ENCODE results near the gene CXCL8.

Gene CXCL8

GRCh38 chr4:73761856-73762255 lies 21.5 kb downstream of the CXCL8 start:
- Histone ChIP-seq H2AFZ (no peak overlapping the region), H3K9me3 (ENCODE audit: control insufficient read depth, low read length) (no peaks in the 10 kb centered on the region), H3K27me3 (ENCODE audit: control insufficient read depth, insufficient read depth, low read length) (no peaks in the 10 kb centered on the region), H3K9ac (no peak overlapping the region), H3K27ac (no peak overlapping the region), H3K4me2 (ENCODE audit: low read length) (no peak overlapping the region), H3K4me3 (ENCODE audit: low read depth, low read length) (no peak overlapping the region), H3K36me3 (ENCODE audit: control insufficient read depth, insufficient read depth, low read length) (no peaks in the 10 kb centered on the region), H3K79me2 (no peaks in the 10 kb centered on the region), H3K4me1 (no peaks in the 10 kb centered on the region)
- TF ChIP-seq CTCF (IDR thresholded peaks at IDR 0.05): no peak

- no peak overlapping the region for H3K27ac ChIP-seq
Observed at GRCh38 chr4:73762409-73762808, 22.0 kb downstream of the CXCL8 start.

GRCh38 chr4:73763877-73764276 lies 23.5 kb downstream of the CXCL8 start:
- H3K9me3 ChIP-seq (ENCODE audit: control insufficient read depth, low read length): no peaks in the 10 kb centered on the region
- no peaks in the 10 kb centered on the region for H3K4me1 ChIP-seq
- no peaks in the 10 kb centered on the region for H3K36me3 ChIP-seq (ENCODE audit: control insufficient read depth, insufficient read depth, low read length)
- no peak overlapping the region for H3K9ac ChIP-seq
- H3K4me2 ChIP-seq (ENCODE audit: low read length): no peak overlapping the region
- no peak for TF ChIP-seq CTCF (IDR thresholded peaks at IDR 0.05)
- no peak overlapping the region for H2AFZ ChIP-seq
- H3K27me3 ChIP-seq (ENCODE audit: control insufficient read depth, insufficient read depth, low read length): no peaks in the 10 kb centered on the region
- H3K27ac ChIP-seq: no peak overlapping the region
- H3K79me2 ChIP-seq: no peaks in the 10 kb centered on the region
- no peak overlapping the region for H3K4me3 ChIP-seq (ENCODE audit: low read depth, low read length)

More at GRCh38 chr4:73762409-73762808, 22.0 kb downstream of the CXCL8 start:
- Histone ChIP-seq H2AFZ (no peak overlapping the region), H3K27me3 (ENCODE audit: control insufficient read depth, insufficient read depth, low read length) (no peaks in the 10 kb centered on the region), H3K36me3 (ENCODE audit: control insufficient read depth, insufficient read depth, low read length) (no peaks in the 10 kb centered on the region), H3K4me2 (ENCODE audit: low read length) (no peak overlapping the region), H3K9ac (no peak overlapping the region), H3K79me2 (no peaks in the 10 kb centered on the region), H3K4me1 (no peaks in the 10 kb centered on the region), H3K4me3 (ENCODE audit: low read depth, low read length) (no peak overlapping the region), H3K9me3 (ENCODE audit: control insufficient read depth, low read length) (no peaks in the 10 kb centered on the region)
- TF ChIP-seq CTCF (IDR thresholded peaks at IDR 0.05): no peak

- H3K4me3 ChIP-seq (ENCODE audit: low read depth, low read length): no peak overlapping the region
- H3K9me3 ChIP-seq (ENCODE audit: control insufficient read depth, low read length): no peaks in the 10 kb centered on the region
- H3K36me3 ChIP-seq (ENCODE audit: control insufficient read depth, insufficient read depth, low read length): no peaks in the 10 kb centered on the region
- no peaks in the 10 kb centered on the region for H3K79me2 ChIP-seq
- no peak for TF ChIP-seq CTCF (IDR thresholded peaks at IDR 0.05)
- no peak overlapping the region for H3K9ac ChIP-seq
- no peak overlapping the region for H3K4me2 ChIP-seq (ENCODE audit: low read length)
- no peak overlapping the region for H3K27ac ChIP-seq
- H2AFZ ChIP-seq: no peak overlapping the region
- no peaks in the 10 kb centered on the region for H3K4me1 ChIP-seq
- H3K27me3 ChIP-seq (ENCODE audit: control insufficient read depth, insufficient read depth, low read length): no peaks in the 10 kb centered on the region
Observed at GRCh38 chr4:73764513-73764912, 24.1 kb downstream of the CXCL8 start.

GRCh38 chr4:73765296-73765695 lies 24.9 kb downstream of the CXCL8 start:
- Histone ChIP-seq H3K36me3 (ENCODE audit: control insufficient read depth, insufficient read depth, low read length) (no peaks in the 10 kb centered on the region), H3K27me3 (ENCODE audit: control insufficient read depth, insufficient read depth, low read length) (no peaks in the 10 kb centered on the region), H3K79me2 (no peaks in the 10 kb centered on the region), H3K4me1 (no peaks in the 10 kb centered on the region), H3K4me3 (ENCODE audit: low read depth, low read length) (no peak overlapping the region), H3K27ac (no peak overlapping the region), H3K9ac (no peak overlapping the region), H3K4me2 (ENCODE audit: low read length) (no peak overlapping the region), H2AFZ (no peak overlapping the region), H3K9me3 (ENCODE audit: control insufficient read depth, low read length) (no peaks in the 10 kb centered on the region)
- TF ChIP-seq CTCF (IDR thresholded peaks at IDR 0.05): no peak

Data from parathyroid adenoma (tissue), 2 donors.